Activated naive CD4-positive, alpha-beta T cell treated with anti-CD3 and anti-CD28 coated beads, Interleukin-2, amount 10 ng/mL, durations not matched to agents 7 days and 5 days (primary cell): ENCODE measurements around the gene ZBTB20.

Source experiments
- CTCF ChIA-PET: fragments of 350-600 bp; sonication (Branson Sonifier 250); formaldehyde crosslinking; loops from one replicate; lab custom pipeline; 2021; ENCODE audit warnings: antibody characterized with exemption; lab: Charles Lee
- DNase-seq: peaks from one replicate; pipeline ENCODE4 v3.0.0-alpha.2; 2020
- H3K27ac Mint-ChIP-seq: one replicate; pipeline ENCODE4 v1.8.0; 2021; ENCODE audit warnings: mild to moderate bottlenecking, moderate library complexity, mixed read lengths
- H3K27me3 Mint-ChIP-seq: one replicate; pipeline ENCODE4 v1.8.0; 2021; ENCODE audit warnings: mild to moderate bottlenecking, mixed read lengths
- H3K36me3 Mint-ChIP-seq: one replicate; pipeline ENCODE4 v1.8.0; 2021; ENCODE audit warnings: mixed read lengths
- H3K4me1 Mint-ChIP-seq: one replicate; pipeline ENCODE4 v1.8.0; 2021; ENCODE audit warnings: mixed read lengths
- H3K4me3 Mint-ChIP-seq: one replicate; pipeline ENCODE4 v1.8.0; 2021; ENCODE audit warnings: mild to moderate bottlenecking, moderate library complexity, mixed read lengths
- H3K9me3 Mint-ChIP-seq: one replicate; pipeline ENCODE4 v1.8.0; 2021; ENCODE audit warnings: mixed read lengths

Gene ZBTB20

DNA sequence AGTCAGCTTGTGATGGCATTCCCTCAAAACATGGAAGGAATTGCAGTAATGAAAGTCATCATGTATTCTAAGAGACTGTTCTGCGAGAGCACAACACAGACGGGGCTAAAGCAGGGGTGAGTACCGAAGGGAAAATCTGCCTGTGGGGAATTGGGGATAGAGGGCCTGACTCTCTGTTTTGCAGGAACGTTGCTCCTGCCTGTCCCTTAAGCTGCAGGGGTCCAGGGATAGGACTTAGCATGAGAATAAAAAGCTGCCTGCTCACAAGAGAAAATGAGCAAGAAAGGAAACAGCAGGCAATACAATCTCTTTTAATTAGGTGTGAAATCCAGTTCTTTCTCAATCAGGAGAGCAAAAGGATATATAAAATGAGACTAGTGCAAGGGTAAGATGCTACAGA lies 791.0 kb downstream of the ZBTB20 start:
- Mint-ChIP-seq H3K4me1 (no peaks in the 10 kb centered on the region), H3K4me3 (no peak overlapping the region), H3K36me3 (no peaks in the 10 kb centered on the region), H3K27ac (no peak overlapping the region), H3K27me3 (no peaks in the 10 kb centered on the region), H3K9me3 (no peaks in the 10 kb centered on the region)
- no peak for DNase-seq
- CTCF ChIA-PET, result interaction anchor here (1.4 kb wide), 1 partner anchor 20 kb away, joined by 3 read pairs; no protein-coding TSS in a partner anchor

DNA sequence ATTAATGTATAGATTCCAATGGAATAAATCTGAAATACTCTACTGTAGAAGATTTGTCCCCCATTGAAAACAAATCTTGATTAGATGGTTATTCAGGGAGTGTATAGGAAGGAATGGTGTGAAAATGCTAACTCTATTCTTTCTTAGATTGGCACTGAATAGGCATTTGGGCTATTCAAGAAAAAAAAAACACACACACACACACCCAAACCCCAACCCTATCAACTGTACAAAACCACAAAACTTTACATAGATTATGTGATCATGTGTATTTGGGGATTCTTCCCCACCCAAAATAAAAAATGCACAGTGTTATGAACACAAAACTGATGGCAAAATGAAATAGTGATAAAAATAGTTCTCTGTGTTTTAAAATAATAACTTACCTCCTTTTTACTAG lies 791.4 kb downstream of the ZBTB20 start:
- no peaks in the 10 kb centered on the region for H3K36me3 Mint-ChIP-seq
- H3K4me1 Mint-ChIP-seq, result no peaks in the 10 kb centered on the region
- H3K4me3 Mint-ChIP-seq, result no peak overlapping the region
- H3K27me3 Mint-ChIP-seq, result no peaks in the 10 kb centered on the region
- CTCF ChIA-PET, result no interaction called here
- DNase-seq, result no peak
- no peaks in the 10 kb centered on the region for H3K9me3 Mint-ChIP-seq
- H3K27ac Mint-ChIP-seq, result no peak overlapping the region

DNA sequence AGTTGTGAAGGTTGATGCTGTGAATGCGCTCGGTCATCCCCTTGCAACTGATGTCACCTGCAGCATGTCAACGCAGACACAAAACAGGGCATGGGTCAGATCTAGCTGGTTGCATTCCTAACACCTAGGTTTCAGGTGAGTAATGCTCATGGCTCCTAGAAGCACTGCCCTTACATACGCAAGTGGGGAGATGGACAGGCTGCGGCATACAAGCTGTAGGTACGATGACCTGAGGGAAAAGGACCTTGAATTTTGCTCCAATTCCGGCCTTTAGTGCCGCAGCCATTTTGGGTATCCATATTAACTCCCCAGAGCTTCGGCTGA lies 795.3 kb downstream of the ZBTB20 start:
- Mint-ChIP-seq H3K27ac (no peak overlapping the region), H3K4me1 (no peaks in the 10 kb centered on the region), H3K36me3 (no peaks in the 10 kb centered on the region), H3K9me3 (no peaks in the 10 kb centered on the region), H3K4me3 (no peak overlapping the region), H3K27me3 (no peaks in the 10 kb centered on the region)
- no peak for DNase-seq
- CTCF ChIA-PET, result no interaction called here

DNA sequence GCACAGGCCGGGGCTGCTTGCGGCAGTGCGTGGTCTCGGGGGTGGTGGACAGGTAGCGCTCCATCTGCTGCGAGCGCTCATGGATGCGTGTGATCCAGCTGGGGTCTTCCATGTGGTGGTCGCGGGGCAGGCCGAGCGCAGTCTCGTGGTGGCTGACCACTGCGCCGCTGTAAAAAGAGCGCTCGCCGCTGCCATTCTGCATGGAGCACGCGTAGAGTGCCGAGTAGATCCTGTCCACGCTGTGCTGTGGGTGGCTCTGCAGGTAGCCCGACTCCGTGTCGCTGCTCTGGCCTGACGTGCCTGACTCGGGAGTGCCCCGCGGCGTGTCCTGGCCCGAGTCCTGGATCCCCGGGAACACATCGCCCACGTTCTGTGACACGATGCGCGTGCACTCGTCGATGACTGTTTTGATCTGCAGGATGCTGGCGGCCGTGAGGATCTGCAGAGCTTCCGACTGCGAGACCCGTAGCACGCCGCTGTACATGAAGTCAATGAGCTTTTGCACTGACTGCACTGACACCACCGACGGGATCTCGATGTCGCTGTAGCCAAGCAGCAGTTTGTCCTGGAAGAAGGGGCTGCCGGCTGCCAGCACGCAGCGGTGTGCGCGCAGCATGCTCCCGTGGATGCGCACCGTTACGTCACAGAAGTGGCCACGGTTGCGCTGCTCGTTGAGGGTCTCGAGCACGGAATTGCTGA lies 795.8 kb downstream of the ZBTB20 start:
- no peaks in the 10 kb centered on the region for H3K9me3 Mint-ChIP-seq
- no peaks in the 10 kb centered on the region for H3K27me3 Mint-ChIP-seq
- CTCF ChIA-PET, result no interaction called here
- no peaks in the 10 kb centered on the region for H3K4me1 Mint-ChIP-seq
- no peaks in the 10 kb centered on the region for H3K36me3 Mint-ChIP-seq
- no peak for DNase-seq
- H3K27ac Mint-ChIP-seq, result no peak overlapping the region
- H3K4me3 Mint-ChIP-seq, result no peak overlapping the region

DNA sequence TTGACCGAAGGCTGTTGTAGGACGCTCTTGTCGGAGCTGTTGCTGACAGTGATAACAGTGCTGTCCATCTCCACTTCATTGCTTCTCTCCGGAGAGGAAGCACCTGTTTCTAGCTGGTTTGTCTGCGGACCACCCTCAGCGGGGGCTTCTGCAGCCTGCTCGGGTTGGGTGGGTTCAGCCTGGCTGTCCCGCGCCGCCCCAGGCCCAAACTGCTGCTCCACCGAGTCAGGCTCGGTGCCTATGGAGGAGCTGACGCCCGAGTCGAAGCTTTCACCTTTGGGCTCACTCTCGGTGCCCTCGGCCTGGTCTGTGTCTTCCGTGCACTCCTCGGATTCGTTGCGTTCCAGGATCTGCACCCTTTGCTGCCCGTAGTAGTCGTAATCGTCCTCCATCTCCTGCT lies 796.4 kb downstream of the ZBTB20 start:
- Mint-ChIP-seq H3K27me3 (no peaks in the 10 kb centered on the region), H3K4me1 (peaks cover 2% of the 10 kb centered on the region), H3K27ac (no peak overlapping the region), H3K36me3 (no peaks in the 10 kb centered on the region), H3K9me3 (no peaks in the 10 kb centered on the region), H3K4me3 (no peak overlapping the region)
- DNase-seq, result no peak
- CTCF ChIA-PET, result no interaction called here

DNA sequence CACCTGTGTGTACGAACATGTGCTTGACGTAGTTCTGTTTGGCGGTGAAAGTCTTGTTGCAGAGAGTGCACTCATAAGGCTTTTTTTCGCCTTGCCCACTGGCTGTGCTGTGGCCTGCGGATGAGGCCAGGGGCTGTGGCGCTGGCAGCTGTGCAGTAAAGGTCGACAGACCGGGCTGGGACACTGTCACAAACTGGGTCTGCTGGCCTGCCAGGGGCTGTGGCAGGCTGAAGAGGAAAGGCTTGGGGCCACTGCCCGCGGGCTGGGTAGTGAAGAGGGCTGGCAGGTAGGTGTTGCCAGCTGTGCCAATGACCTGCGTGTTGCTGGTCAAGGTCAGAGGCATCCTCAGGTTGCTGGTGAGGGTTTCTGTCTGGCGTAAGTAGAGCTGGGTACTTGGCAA lies 796.8 kb downstream of the ZBTB20 start:
- CTCF ChIA-PET, result no interaction called here
- Mint-ChIP-seq H3K27me3 (no peaks in the 10 kb centered on the region), H3K9me3 (no peaks in the 10 kb centered on the region), H3K4me3 (no peak overlapping the region), H3K36me3 (no peaks in the 10 kb centered on the region), H3K4me1 (peaks cover 3% of the 10 kb centered on the region), H3K27ac (no peak overlapping the region)
- no peak for DNase-seq

DNA sequence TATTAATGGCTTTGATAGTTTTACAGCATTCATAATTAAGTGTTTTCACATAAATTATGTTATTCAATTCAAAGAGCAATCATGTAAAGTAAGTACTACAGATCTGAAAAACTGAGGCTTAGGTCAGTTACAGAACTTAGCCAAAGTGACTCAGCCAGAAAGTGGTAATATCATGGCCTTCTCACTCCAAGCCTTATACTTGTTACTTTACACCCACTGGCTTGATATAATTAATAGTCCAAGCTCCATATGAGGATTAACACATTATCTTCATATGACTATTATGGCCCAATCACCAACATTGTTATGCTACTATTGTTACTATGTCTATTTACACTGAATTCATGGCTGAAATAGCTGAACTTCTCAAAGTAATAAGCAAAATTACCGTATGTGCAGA lies 802.6 kb downstream of the ZBTB20 start:
- no peak overlapping the region for H3K4me3 Mint-ChIP-seq
- H3K27ac Mint-ChIP-seq, result no peak overlapping the region
- no peaks in the 10 kb centered on the region for H3K27me3 Mint-ChIP-seq
- H3K4me1 Mint-ChIP-seq, result peaks cover 3% of the 10 kb centered on the region
- no peak for DNase-seq
- H3K36me3 Mint-ChIP-seq, result no peaks in the 10 kb centered on the region
- no peaks in the 10 kb centered on the region for H3K9me3 Mint-ChIP-seq
- CTCF ChIA-PET, result no interaction called here

DNA sequence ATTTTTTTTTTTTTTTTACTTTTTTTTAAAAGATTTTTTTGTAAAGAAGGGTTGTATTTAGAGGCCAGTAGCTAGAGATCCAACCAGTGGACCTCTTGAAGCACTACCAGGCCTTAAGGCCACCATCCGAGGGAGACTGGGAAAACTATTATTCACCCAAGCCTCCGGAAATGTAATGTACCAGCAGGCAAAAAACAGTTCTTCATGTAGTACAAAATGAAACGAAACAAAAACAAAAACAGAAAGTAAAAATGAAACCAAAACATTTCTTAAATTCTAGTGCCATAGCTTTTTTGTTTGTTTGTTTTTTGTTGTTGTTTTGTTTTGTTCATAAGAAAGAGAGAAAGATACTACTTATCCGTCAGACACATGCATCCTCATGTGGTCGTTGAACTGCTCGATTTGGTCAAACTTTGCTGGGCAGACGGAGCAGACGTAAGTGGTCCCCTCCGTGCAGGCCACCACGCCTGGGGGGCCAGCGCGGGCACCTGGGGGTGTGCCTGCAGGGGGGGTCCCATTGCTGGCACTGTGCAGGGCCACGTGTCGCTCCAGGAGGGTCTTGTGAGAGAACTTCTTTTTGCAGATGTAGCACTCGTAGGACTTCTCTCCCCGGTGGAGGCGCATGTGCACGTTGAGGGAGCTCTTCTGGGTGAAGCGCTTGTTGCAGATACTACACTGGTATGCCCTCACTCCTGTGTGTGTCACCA lies 808.3 kb downstream of the ZBTB20 start:
- Mint-ChIP-seq H3K27me3 (no peaks in the 10 kb centered on the region), H3K9me3 (peaks cover 1% of the 10 kb centered on the region), H3K36me3 (peaks cover 7% of the 10 kb centered on the region), H3K4me1 (peaks cover 11% of the 10 kb centered on the region), H3K4me3 (no peak overlapping the region), H3K27ac (no peak overlapping the region)
- DNase-seq, result no peak
- CTCF ChIA-PET, result interaction anchor here (0.6 to 1.0 kb wide), 3 partner anchors 8 to 92 kb away, joined by 3 read pairs; no protein-coding TSS in a partner anchor

DNA sequence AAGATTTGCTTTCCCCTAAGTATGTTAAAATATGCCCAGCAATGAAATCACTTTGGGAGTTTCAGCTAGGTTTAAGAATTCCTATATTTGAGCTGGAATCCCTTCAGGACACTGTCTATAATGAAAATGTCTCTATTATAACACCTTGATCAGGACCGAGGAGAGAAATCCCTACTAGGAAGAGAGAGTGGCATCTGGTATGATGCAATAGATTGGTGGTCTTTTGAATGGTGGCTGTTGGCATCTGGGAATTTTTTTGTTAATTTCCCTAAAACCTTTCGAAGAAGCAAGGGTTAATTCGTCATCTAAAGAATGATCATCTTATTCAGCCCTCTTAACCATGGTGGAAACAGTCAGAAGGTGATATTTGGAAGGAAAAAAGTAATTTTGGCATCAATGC lies 810.2 kb downstream of the ZBTB20 start:
- peaks cover 1% of the 10 kb centered on the region for H3K9me3 Mint-ChIP-seq
- no peak overlapping the region for H3K27ac Mint-ChIP-seq
- no peak overlapping the region for H3K4me3 Mint-ChIP-seq
- DNase-seq, result no peak
- CTCF ChIA-PET, result interaction anchor here (1.7 kb wide), 2 partner anchors 46 to 157 kb away, joined by 4 to 5 read pairs; no protein-coding TSS in a partner anchor
- no peaks in the 10 kb centered on the region for H3K27me3 Mint-ChIP-seq
- peaks cover 12% of the 10 kb centered on the region for H3K4me1 Mint-ChIP-seq
- H3K36me3 Mint-ChIP-seq, result peaks cover 8% of the 10 kb centered on the region

DNA sequence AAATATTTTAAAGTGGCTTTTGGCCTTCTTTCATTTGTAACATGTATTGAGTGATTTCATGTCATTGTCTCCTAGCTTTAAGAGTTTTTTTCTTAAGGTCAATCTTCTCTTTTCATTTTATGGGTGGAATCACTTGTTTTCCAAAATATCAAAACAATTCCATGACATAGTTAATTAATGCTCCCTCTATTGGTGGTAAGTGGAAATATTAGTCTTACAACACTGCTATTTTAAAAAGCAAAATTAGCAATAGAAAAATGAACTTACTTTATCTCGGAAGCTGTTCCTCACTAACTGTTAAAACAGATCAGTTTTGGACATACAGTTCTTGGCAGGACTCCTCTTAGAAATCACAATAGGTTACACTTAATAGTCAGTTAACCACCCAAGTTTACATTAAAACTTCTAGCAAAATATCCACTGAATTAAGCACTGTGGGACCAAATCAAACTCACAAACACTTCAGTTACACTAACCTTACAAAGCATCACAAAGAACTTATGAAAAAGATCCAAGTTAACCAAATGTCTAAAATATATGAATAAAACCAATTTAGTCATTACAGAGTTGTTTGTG lies 810.9 kb downstream of the ZBTB20 start:
- H3K4me3 Mint-ChIP-seq, result no peak overlapping the region
- H3K36me3 Mint-ChIP-seq, result peaks cover 8% of the 10 kb centered on the region
- CTCF ChIA-PET, result interaction anchor here (1.2 to 1.7 kb wide), 4 partner anchors 20 to 522 kb away, joined by 3 to 5 read pairs (median 4); no protein-coding TSS in a partner anchor
- peaks cover 12% of the 10 kb centered on the region for H3K4me1 Mint-ChIP-seq
- peaks cover 1% of the 10 kb centered on the region for H3K9me3 Mint-ChIP-seq
- H3K27ac Mint-ChIP-seq, result no peak overlapping the region
- H3K27me3 Mint-ChIP-seq, result no peaks in the 10 kb centered on the region
- DNase-seq, result no peak

DNA sequence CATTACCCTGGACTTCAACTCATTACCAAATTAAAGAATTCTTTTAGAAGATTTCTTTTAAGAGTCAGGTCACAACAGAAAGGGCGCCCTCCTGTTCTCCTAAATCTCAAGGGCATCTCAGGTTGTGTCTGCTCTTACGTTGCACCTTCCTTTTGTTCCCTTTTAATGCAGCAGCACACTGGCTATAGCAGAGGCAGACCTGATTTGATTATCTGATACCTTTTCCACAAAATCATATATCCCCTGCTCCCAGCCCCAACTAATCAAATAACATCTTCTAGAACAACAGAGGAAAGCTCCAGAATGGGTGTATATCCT lies 813.2 kb downstream of the ZBTB20 start:
- no peaks in the 10 kb centered on the region for H3K27me3 Mint-ChIP-seq
- peaks cover 1% of the 10 kb centered on the region for H3K9me3 Mint-ChIP-seq
- no peak overlapping the region for H3K4me3 Mint-ChIP-seq
- H3K27ac Mint-ChIP-seq, result peak overlapping the region; percentile 29
- CTCF ChIA-PET, result interaction anchor here (1.5 to 1.6 kb wide), 2 partner anchors 9 to 43 kb away, joined by 4 to 6 read pairs; no protein-coding TSS in a partner anchor
- H3K4me1 Mint-ChIP-seq, result peaks cover 10% of the 10 kb centered on the region
- DNase-seq, result no peak
- peaks cover 10% of the 10 kb centered on the region for H3K36me3 Mint-ChIP-seq

DNA sequence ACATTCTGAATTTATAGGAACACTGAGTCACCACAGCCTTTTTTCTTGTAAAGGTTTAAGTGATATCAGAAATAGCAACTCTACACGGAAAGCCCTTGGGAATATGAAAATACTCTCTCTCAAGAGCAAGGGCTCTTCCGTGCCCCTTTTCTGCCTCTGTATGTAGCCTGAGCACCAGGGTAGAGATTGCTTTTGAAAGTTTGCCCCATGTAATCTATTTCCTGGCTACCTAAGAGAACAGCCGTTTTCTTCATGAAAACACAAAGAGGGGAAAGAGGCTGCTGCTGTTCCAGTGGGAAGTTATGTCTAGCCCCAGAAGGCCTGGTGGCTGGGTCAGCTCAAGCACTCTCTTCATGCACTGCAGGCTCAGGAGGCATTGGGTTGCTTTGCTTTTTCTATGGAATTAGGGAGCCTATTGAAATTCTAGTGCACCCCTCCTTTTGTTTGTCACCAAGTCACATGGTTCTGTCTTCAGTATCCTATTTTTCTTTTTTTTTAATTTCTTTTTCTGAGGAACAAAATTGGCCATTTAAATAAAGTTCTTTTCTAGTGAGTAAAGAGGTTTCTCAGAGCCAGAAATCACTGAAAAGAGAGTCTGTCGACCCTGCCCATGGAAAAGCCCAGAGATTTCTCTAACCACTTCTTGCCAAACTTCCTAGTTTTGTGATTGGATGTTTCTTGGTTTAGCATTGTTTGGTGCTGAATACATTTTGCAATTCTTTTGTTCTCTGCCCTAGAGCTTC lies 813.7 kb downstream of the ZBTB20 start:
- Mint-ChIP-seq H3K9me3 (no peaks in the 10 kb centered on the region), H3K4me1 (peaks cover 7% of the 10 kb centered on the region), H3K27ac (peak overlapping the region; percentile 47), H3K27me3 (no peaks in the 10 kb centered on the region), H3K36me3 (peaks cover 7% of the 10 kb centered on the region), H3K4me3 (no peak overlapping the region)
- CTCF ChIA-PET, result interaction anchor here (1.5 to 1.6 kb wide), 2 partner anchors 9 to 42 kb away, joined by 4 to 6 read pairs; no protein-coding TSS in a partner anchor
- no peak for DNase-seq

DNA sequence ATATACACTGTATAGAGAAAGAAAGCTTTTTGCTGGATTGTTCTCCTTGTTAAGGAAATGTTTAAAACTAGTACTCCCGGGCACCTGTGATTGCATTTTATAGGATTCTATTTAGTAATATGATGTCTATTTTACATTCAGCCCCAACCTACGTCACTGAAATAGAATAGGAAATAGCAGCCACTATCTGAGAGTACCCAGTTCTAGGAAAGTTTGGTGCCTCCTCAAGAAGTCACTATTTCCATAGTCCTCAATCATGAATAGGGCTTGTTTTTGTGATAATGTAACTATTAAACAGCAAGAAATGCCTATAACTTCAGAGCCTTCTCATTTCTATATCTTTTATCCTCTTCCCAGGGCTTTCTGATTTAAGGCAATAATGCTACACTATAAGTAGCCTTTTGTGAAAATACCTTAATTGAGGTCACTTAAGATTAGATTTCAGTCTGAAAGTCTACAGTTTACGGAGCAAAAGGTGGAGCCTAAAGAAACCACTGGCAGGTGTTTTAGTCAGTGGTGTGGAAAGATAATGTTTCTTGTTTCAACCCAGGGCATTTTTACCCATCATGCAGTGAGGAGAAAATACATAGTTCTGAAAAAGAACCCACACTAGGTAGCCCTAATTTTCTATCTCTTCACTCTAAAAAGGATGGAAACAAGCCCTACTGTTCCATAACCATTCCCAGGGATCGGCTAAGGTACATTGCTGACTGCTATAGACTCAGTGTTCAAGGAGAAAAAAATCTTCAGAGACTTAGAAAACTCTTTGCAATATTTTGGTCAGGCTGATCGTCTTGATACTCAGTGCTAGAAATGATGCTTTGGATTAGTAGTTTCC lies 814.5 kb downstream of the ZBTB20 start:
- peaks cover 4% of the 10 kb centered on the region for H3K4me1 Mint-ChIP-seq
- H3K9me3 Mint-ChIP-seq, result no peaks in the 10 kb centered on the region
- H3K36me3 Mint-ChIP-seq, result peaks cover 2% of the 10 kb centered on the region
- DNase-seq, result no peak
- no peak overlapping the region for H3K4me3 Mint-ChIP-seq
- peak overlapping the region; percentile 47 for H3K27ac Mint-ChIP-seq
- CTCF ChIA-PET, result no interaction called here
- no peaks in the 10 kb centered on the region for H3K27me3 Mint-ChIP-seq
